Right lobe of liver (tissue), 6 donors: Measurements from ENCODE around the gene TF. TPM values are rescaled to one million over a fixed set of nuclear protein-coding genes. Genes with fewer than 3 reads are reported as not detected.

ENCODE experiments used
- ATAC-seq, 4 donors: fragments of 200-7000 bp; cut with Tn5 transposase; one replicate each; pipeline ENCODE4 v1.9.1; 2020; ENCODE audit warnings: mild to moderate bottlenecking in 4 of 4, moderate library complexity in 4 of 4
- DNase-seq, 3 donors: peaks; one replicate each; pipeline ENCODE4 v3.0.0-alpha.2; 2020
- H3K27ac ChIP-seq, 3 donors: fragments of 200-600 bp; one replicate each; pipeline ENCODE4 v1.8.0; 2022
- H3K27me3 ChIP-seq, 2 donors: fragments of 200-600 bp; one replicate each; pipeline ENCODE4 v1.8.0; 2022
- H3K36me3 ChIP-seq, 4 donors: fragments of 200-600 bp; sonication (generic) in 1 of 4; one replicate each; pipeline versions ENCODE4 v1.5.1 to v1.8.0; 2017 to 2022; ENCODE audit warnings: control low read depth in 1 of 4
- H3K4me1 ChIP-seq, 4 donors: fragments of 200-600 bp; sonication (generic) in 1 of 4; one replicate each; pipeline versions ENCODE4 v1.5.1 to v1.8.0; 2017 to 2022; ENCODE audit warnings: control low read depth in 1 of 4
- H3K4me3 ChIP-seq, 3 donors: fragments of 200-600 bp; one replicate each; pipeline ENCODE4 v1.8.0; 2022
- H3K9me3 ChIP-seq, 4 donors: fragments of 200-600 bp; sonication (generic) in 1 of 4; one replicate each; pipeline versions ENCODE4 v1.5.1 to v1.8.0; 2017 to 2022; ENCODE audit warnings: control low read depth in 1 of 4
- POLR2A ChIP-seq: fragments of 450-650 bp; IDR thresholded peaks from one replicate; pipeline ENCODE4 v1.6.1; 2017; ENCODE audit warnings: antibody characterized with exemption, mild to moderate bottlenecking
- WGBS: methylation state at CpG from one replicate; pipeline ENCODE4 v1.1.6; 2018; ENCODE audit warnings: low coverage, low lambda C conversion rate; ENCODE audit not compliant: insufficient coverage; ENCODE audit errors: missing lambda C conversion rate; 5-methylcytosine and 5-hydroxymethylcytosine counted together
- intact Hi-C, 2 donors: fragments of 100-400 bp; cut with DNase I; formaldehyde crosslinking; loops; one replicate each; pipeline versions ENCODE4 v1.11.2 to v1.14.1; 2022
- total RNA-seq, 6 experiments: library from RNA; depleted of rRNA in 2 of 6; stranded (reverse); fragments of >200 nt in 2 of 6; fragmentation: NEBNext Ultra II Directional in 3 of 6; extraction: Animal tissue kit (Norgen Biotek cat#: 25700) in 3 of 6; gene quantifications; one replicate each; pipeline versions ENCODE4 v1.1.0 to v1.2.4, GENCODE V29; 2016 to 2023
- TF ChIP-seq, protein P1 (sequence below), 4 donors: fragments of 200-600 bp in 3 of 4; fragments of 450-650 bp in 1 of 4; IDR thresholded peaks; one replicate each; pipeline versions ENCODE4 v1.5.1 to v1.8.0; 2016 to 2022; ENCODE audit warnings: antibody characterized with exemption in 4 of 4, mild to moderate bottlenecking in 2 of 4
- donor health status: DM: no; HTN: yes; CAD: no.
- donor health status: DM: no; HTN: no; CAD: no.
- donor health status: DM: no; HTN: no; CAD: no.
- donor health status: DM: no; HTN: yes; CAD: no.
- donor health status: DM: no; HTN: yes; CAD: no.

TF gene
- total RNA-seq, 6 experiments from 2014 or later, result 2,871 to 25,349 (median 17,684) TPM

DNA sequence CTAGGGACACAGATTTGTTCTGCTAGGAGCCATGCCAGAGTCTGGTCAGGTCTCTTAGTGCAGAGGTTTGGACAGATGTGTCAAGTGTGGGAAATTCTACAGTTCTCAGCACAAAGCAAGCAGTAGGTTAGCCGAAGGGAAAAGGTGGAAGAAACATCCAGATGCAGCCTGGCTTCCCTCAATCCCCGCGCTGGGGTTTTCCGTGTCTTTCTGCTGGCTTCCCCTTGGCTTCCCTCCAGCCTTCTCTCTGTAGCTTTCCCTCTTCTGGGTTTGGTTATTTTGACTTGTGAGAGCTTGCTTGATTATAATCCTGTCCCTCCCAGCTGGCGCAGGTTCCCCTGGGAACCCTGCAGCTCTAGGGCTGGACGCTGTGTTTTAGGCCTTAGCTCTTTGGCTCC is 4.1 kb downstream of the TF start:
- Histone ChIP-seq H3K27ac (peak overlapping the region in 2 of 3 donors; percentile 37 to 79), H3K9me3 (no peaks in the 10 kb centered on the region), H3K4me3 (peak overlapping the region in 2 of 3 donors; percentile 87), H3K36me3 (peaks cover 0 to 77% (median 22%) of the 10 kb centered on the region in 4 donors), H3K4me1 (peaks cover 0 to 26% (median 8%) of the 10 kb centered on the region in 4 donors), H3K27me3 (no peaks in the 10 kb centered on the region)
- WGBS, result 28% methylated on average over 5 of the region's 6 CpGs
- ATAC-seq (peak in 2 of 4 donors; percentile 7 to 28), DNase-seq (peak in 2 of 3 donors; percentile 52 to 66)
- intact Hi-C loops, result loop anchor here in 1 of 2 donors (5.0 kb wide), 1 partner anchor 88 kb away; the partner anchor contains the start of gene TOPBP1
- no peak for TF ChIP-seq POLR2A
- TF ChIP-seq, protein P1, sequence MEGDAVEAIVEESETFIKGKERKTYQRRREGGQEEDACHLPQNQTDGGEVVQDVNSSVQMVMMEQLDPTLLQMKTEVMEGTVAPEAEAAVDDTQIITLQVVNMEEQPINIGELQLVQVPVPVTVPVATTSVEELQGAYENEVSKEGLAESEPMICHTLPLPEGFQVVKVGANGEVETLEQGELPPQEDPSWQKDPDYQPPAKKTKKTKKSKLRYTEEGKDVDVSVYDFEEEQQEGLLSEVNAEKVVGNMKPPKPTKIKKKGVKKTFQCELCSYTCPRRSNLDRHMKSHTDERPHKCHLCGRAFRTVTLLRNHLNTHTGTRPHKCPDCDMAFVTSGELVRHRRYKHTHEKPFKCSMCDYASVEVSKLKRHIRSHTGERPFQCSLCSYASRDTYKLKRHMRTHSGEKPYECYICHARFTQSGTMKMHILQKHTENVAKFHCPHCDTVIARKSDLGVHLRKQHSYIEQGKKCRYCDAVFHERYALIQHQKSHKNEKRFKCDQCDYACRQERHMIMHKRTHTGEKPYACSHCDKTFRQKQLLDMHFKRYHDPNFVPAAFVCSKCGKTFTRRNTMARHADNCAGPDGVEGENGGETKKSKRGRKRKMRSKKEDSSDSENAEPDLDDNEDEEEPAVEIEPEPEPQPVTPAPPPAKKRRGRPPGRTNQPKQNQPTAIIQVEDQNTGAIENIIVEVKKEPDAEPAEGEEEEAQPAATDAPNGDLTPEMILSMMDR (IDR thresholded peaks at IDR 0.05), result no peak

DNA sequence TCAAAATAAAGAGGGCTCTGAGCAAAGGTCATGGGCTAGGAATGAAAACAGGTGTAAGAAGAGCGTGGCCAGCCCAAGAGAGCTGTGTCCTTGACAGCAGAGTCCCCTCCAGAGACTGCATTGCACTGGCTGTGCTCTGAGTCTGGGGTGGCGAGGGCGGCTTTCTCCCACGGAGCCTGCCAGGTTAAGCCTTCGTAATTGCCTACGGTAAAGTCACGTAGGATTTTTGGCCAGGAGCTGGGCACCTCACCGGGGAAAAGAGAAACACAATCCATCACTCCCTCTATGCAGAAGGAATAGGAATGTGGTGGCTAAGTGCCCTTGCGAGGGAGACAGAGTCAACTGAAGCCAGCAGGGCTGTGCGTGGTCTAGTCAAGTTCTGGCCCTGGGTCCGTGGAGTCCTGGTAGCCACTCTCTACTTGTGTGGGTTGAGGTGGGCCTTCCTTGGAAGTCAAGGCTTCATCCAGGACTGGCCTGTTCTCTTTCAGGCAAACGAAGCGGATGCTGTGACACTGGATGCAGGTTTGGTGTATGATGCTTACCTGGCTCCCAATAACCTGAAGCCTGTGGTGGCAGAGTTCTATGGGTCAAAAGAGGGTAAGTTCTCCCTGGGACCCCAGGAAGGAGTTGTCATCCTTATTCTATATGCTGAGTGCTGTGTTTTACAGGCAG is 7.0 kb downstream of the TF start:
- Histone ChIP-seq H3K27ac (peak overlapping the region in 1 of 3 donors; percentile 11), H3K27me3 (no peaks in the 10 kb centered on the region), H3K4me3 (no peak overlapping the region), H3K36me3 (peaks cover 0 to 94% (median 39%) of the 10 kb centered on the region in 4 donors), H3K4me1 (peaks cover 0 to 21% (median 8%) of the 10 kb centered on the region in 4 donors), H3K9me3 (no peaks in the 10 kb centered on the region)
- intact Hi-C loops, result loop anchor here in 1 of 2 donors (5.0 kb wide), 1 partner anchor 91 kb away; the partner anchor contains the start of gene TOPBP1
- ATAC-seq, result peak in 1 of 4 donors; percentile 2
- no peak for TF ChIP-seq POLR2A
- TF ChIP-seq, protein P1 (IDR thresholded peaks at IDR 0.05), result no peak
- DNase-seq, result peak in 1 of 3 donors; percentile 63
- 40% methylated on average over 4 of the region's 13 CpGs for WGBS

DNA sequence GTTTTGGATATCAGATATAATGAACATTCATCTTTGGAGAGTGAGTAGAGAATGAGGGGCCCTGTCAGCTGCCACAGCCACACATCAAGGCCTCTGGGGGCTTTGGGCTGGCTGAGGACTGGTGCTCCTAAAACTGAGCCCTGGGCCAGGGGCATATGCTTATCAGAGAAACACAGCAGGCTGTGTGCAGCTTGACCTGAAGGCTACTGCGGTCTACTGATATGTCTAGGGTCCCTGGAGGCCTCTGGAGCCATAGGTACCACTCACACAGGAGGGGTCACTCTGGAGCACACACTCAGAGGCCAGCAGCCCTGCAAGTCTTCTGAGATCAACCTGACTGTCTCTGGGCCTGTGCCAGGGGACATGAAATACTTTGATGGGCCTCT is 7.6 kb downstream of the TF start:
- Histone ChIP-seq H3K9me3 (no peaks in the 10 kb centered on the region), H3K4me3 (no peak overlapping the region), H3K27me3 (no peaks in the 10 kb centered on the region), H3K4me1 (peaks cover 0 to 21% (median 8%) of the 10 kb centered on the region in 4 donors), H3K36me3 (peaks cover 0 to 94% (median 39%) of the 10 kb centered on the region in 4 donors), H3K27ac (no peak overlapping the region)
- ATAC-seq, result peak in 2 of 4 donors; percentile 3
- intact Hi-C loops, result loop anchor here in 1 of 2 donors (5.0 kb wide), 1 partner anchor 91 kb away; the partner anchor contains the start of gene TOPBP1
- peak in 1 of 3 donors; percentile 71 for DNase-seq
- TF ChIP-seq POLR2A, result no peak
- TF ChIP-seq, protein P1 (IDR thresholded peaks at IDR 0.05), result no peak
- WGBS, result no CpG with 5 or more reads among the region's 1 CpG

DNA sequence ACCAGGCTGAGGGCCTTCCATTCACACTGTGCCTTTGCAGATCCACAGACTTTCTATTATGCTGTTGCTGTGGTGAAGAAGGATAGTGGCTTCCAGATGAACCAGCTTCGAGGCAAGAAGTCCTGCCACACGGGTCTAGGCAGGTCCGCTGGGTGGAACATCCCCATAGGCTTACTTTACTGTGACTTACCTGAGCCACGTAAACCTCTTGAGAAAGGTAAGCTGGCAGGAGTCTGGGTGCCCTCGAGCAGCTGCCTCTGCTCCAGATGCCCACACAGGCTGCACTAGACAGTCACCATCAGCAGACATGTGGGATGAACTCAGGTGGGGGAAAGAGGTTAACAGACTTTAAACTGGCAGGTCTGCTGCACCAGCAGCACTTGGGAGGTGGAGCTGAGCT is 8.3 kb downstream of the TF start:
- WGBS, result 64% methylated on average over 2 of the region's 5 CpGs
- ATAC-seq (no peak), DNase-seq (no peak)

More for the DNA sequence above, 8.3 kb downstream of the TF start:
- no peaks in the 10 kb centered on the region for H3K27me3 ChIP-seq
- peaks cover 0 to 94% (median 39%) of the 10 kb centered on the region in 4 donors for H3K36me3 ChIP-seq
- no peak overlapping the region for H3K4me3 ChIP-seq
- intact Hi-C loops, result loop anchor here in 1 of 2 donors (5.0 kb wide), 1 partner anchor 92 kb away; the partner anchor contains the start of gene TOPBP1
- no peak overlapping the region for H3K27ac ChIP-seq
- no peaks in the 10 kb centered on the region for H3K9me3 ChIP-seq
- TF ChIP-seq, protein P1 (IDR thresholded peaks at IDR 0.05), result no peak
- TF ChIP-seq POLR2A, result no peak
- H3K4me1 ChIP-seq, result peaks cover 0 to 15% (median 7%) of the 10 kb centered on the region in 4 donors
